Effector memory CD4-positive, alpha-beta T cell (primary cell): Measurements from ENCODE around the gene TNF.
A peak's percentile ranks its signal among the peaks of the same experiment; 100 is the strongest.

Experiments
- DNase-seq, 3 donors: peaks; one replicate each; pipeline ENCODE4 v3.0.0-alpha.2; 2020
- H3K27ac ChIP-seq: 2 replicates; pipeline ENCODE4 v1.7.0; 2013; ENCODE audit warnings: mild to moderate bottlenecking, low read length, moderate library complexity; ENCODE audit not compliant: insufficient read depth, poor library complexity, severe bottlenecking
- H3K27me3 ChIP-seq: replicated peaks from 2 replicates; pipeline ENCODE4 v1.7.0; 2013; ENCODE audit warnings: mild to moderate bottlenecking, low read length; ENCODE audit not compliant: insufficient read depth, control insufficient read depth, poor library complexity, severe bottlenecking
- H3K36me3 ChIP-seq: 2 replicates; pipeline ENCODE4 v1.7.0; 2013; ENCODE audit warnings: mild to moderate bottlenecking, low read length, moderate library complexity; ENCODE audit not compliant: control insufficient read depth, insufficient read depth
- H3K4me1 ChIP-seq: 2 replicates; pipeline ENCODE4 v1.7.0; 2013; ENCODE audit warnings: low read length, mild to moderate bottlenecking; ENCODE audit not compliant: control insufficient read depth, insufficient read depth, poor library complexity, severe bottlenecking
- H3K4me3 ChIP-seq: 2 replicates; pipeline ENCODE4 v1.7.0; 2013; ENCODE audit warnings: low read length, low read depth, mild to moderate bottlenecking; ENCODE audit not compliant: insufficient read depth, poor library complexity, severe bottlenecking
- H3K9me3 ChIP-seq: 2 replicates; pipeline ENCODE4 v1.7.0; 2013; ENCODE audit warnings: mild to moderate bottlenecking, low read length, moderate library complexity; ENCODE audit not compliant: control insufficient read depth

TNF gene

DNA sequence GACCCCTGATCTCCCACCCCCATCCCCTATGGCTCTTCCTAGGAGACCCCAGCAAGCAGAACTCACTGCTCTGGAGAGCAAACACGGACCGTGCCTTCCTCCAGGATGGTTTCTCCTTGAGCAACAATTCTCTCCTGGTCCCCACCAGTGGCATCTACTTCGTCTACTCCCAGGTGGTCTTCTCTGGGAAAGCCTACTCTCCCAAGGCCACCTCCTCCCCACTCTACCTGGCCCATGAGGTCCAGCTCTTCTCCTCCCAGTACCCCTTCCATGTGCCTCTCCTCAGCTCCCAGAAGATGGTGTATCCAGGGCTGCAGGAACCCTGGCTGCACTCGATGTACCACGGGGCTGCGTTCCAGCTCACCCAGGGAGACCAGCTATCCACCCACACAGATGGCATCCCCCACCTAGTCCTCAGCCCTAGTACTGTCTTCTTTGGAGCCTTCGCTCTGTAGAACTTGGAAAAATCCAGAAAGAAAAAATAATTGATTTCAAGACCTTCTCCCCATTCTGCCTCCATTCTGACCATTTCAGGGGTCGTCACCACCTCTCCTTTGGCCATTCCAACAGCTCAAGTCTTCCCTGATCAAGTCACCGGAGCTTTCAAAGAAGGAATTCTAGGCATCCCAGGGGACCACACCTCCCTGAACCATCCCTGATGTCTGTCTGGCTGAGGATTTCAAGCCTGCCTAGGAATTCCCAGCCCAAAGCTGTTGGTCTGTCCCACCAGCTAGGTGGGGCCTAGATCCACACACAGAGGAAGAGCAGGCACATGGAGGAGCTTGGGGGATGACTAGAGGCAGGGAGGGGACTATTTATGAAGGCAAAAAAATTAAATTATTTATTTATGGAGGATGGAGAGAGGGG is 1.9 kb upstream of the TNF start:
- Histone ChIP-seq H3K4me3 (peak overlapping the region; percentile 47), H3K36me3 (peaks cover 3% of the 10 kb centered on the region), H3K27me3 (no peaks in the 10 kb centered on the region), H3K27ac (peak overlapping the region; percentile 95), H3K4me1 (peaks cover 84% of the 10 kb centered on the region), H3K9me3 (no peaks in the 10 kb centered on the region)
- no peak for DNase-seq

DNA sequence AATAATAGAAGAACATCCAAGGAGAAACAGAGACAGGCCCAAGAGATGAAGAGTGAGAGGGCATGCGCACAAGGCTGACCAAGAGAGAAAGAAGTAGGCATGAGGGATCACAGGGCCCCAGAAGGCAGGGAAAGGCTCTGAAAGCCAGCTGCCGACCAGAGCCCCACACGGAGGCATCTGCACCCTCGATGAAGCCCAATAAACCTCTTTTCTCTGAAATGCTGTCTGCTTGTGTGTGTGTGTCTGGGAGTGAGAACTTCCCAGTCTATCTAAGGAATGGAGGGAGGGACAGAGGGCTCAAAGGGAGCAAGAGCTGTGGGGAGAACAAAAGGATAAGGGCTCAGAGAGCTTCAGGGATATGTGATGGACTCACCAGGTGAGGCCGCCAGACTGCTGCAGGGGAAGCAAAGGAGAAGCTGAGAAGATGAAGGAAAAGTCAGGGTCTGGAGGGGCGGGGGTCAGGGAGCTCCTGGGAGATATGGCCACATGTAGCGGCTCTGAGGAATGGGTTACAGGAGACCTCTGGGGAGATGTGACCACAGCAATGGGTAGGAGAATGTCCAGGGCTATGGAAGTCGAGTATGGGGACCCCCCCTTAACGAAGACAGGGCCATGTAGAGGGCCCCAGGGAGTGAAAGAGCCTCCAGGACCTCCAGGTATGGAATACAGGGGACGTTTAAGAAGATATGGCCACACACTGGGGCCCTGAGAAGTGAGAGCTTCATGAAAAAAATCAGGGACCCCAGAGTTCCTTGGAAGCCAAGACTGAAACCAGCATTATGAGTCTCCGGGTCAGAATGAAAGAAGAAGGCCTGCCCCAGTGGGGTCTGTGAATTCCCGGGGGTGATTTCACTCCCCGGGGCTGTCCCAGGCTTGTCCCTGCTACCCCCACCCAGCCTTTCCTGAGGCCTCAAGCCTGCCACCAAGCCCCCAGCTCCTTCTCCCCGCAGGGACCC is 981 bp upstream of the TNF start:
- Histone ChIP-seq H3K4me1 (peaks cover 85% of the 10 kb centered on the region), H3K36me3 (peaks cover 7% of the 10 kb centered on the region), H3K27me3 (no peaks in the 10 kb centered on the region), H3K4me3 (peak overlapping the region; percentile 91), H3K27ac (peak overlapping the region; percentile 95), H3K9me3 (no peaks in the 10 kb centered on the region)
- no peak for DNase-seq

DNA sequence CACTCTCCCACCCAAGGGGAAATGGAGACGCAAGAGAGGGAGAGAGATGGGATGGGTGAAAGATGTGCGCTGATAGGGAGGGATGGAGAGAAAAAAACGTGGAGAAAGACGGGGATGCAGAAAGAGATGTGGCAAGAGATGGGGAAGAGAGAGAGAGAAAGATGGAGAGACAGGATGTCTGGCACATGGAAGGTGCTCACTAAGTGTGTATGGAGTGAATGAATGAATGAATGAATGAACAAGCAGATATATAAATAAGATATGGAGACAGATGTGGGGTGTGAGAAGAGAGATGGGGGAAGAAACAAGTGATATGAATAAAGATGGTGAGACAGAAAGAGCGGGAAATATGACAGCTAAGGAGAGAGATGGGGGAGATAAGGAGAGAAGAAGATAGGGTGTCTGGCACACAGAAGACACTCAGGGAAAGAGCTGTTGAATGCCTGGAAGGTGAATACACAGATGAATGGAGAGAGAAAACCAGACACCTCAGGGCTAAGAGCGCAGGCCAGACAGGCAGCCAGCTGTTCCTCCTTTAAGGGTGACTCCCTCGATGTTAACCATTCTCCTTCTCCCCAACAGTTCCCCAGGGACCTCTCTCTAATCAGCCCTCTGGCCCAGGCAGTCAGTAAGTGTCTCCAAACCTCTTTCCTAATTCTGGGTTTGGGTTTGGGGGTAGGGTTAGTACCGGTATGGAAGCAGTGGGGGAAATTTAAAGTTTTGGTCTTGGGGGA is 754 bp downstream of the TNF start:
- DNase-seq = no peak
- Histone ChIP-seq H3K4me1 (peaks cover 77% of the 10 kb centered on the region), H3K27ac (peak overlapping the region; percentile 95), H3K4me3 (peak overlapping the region; percentile 91), H3K9me3 (no peaks in the 10 kb centered on the region), H3K27me3 (no peaks in the 10 kb centered on the region), H3K36me3 (peaks cover 9% of the 10 kb centered on the region)

DNA sequence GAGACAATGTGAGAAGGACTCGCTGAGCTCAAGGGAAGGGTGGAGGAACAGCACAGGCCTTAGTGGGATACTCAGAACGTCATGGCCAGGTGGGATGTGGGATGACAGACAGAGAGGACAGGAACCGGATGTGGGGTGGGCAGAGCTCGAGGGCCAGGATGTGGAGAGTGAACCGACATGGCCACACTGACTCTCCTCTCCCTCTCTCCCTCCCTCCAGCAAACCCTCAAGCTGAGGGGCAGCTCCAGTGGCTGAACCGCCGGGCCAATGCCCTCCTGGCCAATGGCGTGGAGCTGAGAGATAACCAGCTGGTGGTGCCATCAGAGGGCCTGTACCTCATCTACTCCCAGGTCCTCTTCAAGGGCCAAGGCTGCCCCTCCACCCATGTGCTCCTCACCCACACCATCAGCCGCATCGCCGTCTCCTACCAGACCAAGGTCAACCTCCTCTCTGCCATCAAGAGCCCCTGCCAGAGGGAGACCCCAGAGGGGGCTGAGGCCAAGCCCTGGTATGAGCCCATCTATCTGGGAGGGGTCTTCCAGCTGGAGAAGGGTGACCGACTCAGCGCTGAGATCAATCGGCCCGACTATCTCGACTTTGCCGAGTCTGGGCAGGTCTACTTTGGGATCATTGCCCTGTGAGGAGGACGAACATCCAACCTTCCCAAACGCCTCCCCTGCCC is 1.7 kb downstream of the TNF start:
- H3K27ac ChIP-seq = peak overlapping the region; percentile 95
- no peaks in the 10 kb centered on the region for H3K9me3 ChIP-seq
- H3K36me3 ChIP-seq = peaks cover 9% of the 10 kb centered on the region
- no peaks in the 10 kb centered on the region for H3K27me3 ChIP-seq
- peak overlapping the region; percentile 91 for H3K4me3 ChIP-seq
- H3K4me1 ChIP-seq = peaks cover 67% of the 10 kb centered on the region
- DNase-seq = peak in 1 of 3 donors; percentile 52

DNA sequence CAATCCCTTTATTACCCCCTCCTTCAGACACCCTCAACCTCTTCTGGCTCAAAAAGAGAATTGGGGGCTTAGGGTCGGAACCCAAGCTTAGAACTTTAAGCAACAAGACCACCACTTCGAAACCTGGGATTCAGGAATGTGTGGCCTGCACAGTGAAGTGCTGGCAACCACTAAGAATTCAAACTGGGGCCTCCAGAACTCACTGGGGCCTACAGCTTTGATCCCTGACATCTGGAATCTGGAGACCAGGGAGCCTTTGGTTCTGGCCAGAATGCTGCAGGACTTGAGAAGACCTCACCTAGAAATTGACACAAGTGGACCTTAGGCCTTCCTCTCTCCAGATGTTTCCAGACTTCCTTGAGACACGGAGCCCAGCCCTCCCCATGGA is 2.2 kb downstream of the TNF start:
- no peak for DNase-seq
- Histone ChIP-seq H3K4me1 (peaks cover 64% of the 10 kb centered on the region), H3K27me3 (no peaks in the 10 kb centered on the region), H3K4me3 (peak overlapping the region; percentile 91), H3K9me3 (no peaks in the 10 kb centered on the region), H3K36me3 (peaks cover 9% of the 10 kb centered on the region), H3K27ac (peak overlapping the region; percentile 95)

DNA sequence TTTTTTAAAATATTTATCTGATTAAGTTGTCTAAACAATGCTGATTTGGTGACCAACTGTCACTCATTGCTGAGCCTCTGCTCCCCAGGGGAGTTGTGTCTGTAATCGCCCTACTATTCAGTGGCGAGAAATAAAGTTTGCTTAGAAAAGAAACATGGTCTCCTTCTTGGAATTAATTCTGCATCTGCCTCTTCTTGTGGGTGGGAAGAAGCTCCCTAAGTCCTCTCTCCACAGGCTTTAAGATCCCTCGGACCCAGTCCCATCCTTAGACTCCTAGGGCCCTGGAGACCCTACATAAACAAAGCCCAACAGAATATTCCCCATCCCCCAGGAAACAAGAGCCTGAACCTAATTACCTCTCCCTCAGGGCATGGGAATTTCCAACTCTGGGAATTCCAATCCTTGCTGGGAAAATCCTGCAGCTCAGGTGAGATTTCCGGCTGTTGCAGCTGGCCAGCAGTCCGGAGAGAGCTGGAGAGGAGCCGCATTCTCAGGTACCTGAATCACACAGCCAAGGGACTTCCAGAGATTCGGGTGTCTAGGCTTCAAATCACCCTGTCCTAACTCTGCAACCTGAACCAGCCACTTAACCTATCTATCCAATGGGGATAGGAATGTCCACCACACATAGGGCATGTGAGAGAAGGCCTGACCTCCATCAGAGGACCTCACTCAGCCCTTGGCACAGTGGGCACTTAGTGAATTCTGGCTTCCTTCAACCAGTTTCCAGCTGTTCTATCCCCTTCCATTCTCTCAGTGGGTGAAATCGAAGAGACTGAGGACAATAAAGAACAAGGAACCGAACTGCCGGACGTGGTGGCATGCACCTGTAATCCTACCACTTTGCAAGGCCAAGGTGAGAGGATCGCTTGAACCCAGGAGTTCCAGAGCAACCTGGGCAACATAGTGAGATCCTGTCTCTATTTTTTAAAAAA is 3.1 kb downstream of the TNF start:
- Histone ChIP-seq H3K4me1 (peaks cover 64% of the 10 kb centered on the region), H3K4me3 (peak overlapping the region; percentile 91), H3K27ac (peak overlapping the region; percentile 95), H3K27me3 (no peaks in the 10 kb centered on the region), H3K9me3 (no peaks in the 10 kb centered on the region), H3K36me3 (peaks cover 9% of the 10 kb centered on the region)
- DNase-seq = no peak

DNA sequence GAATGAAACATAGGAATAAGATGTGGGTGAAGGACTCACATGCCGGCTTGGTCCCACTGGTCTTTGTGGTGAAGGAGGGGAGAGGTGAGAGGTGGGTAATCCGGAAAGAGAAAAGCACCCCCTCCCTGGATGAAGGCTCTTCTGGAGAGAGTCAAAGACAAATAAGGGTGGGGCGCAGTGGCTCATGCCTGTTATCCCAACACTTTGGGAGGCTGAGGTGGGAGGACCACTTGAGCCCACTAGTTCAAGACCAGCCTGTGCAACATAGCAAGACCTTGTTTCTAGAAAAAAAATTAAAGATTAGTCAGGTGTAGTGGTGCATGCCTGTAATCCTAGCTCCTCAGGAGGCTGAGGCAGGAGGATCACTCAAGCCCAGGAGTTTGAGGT is 3.7 kb downstream of the TNF start:
- Histone ChIP-seq H3K4me1 (peaks cover 64% of the 10 kb centered on the region), H3K27ac (peak overlapping the region; percentile 95), H3K4me3 (peak overlapping the region; percentile 91), H3K36me3 (peaks cover 9% of the 10 kb centered on the region), H3K27me3 (no peaks in the 10 kb centered on the region), H3K9me3 (no peaks in the 10 kb centered on the region)
- DNase-seq = no peak

DNA sequence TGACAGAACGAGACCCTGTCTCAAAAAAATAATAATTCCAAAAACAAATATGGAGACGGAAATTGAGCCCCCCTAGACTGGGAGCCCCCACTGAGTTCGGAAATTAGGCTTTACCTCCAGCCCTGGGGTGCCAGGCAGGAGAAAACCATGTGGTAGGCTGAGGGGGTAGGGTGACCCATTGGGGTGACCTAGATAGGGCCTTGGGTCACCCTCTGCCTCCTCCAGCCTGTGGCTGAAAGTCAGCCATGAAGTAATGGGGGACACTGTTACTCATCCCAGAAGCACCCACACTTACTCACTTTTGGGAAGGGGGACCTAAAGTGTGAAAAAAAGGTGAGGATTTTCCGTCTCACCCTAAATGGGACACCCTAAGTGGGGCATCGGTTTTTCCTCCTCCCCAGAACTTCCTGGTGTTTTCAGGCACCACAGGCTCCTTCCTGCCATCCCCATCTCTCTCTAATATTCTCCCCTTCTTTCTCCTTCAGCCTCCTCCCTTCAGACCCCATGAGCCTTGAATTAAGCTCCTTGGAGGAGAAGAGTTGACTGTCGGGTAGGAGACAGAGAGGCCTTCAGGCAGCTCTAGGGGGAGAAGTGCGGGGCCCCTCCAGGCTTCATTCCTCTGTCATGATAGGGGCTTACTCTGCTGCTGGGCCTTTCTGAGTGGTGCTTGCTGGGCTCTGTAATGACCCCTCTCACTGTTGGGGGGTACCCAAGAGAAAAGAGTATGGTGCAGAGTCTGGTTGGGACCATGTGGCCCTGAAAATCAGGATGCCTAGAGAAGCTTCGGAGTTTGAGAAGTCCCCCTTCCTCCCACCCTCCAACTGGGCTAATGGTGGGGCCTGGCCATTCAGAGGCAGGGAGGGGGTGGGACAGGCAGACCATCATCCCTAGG is 4.4 kb downstream of the TNF start:
- Histone ChIP-seq H3K27ac (peak overlapping the region; percentile 95), H3K9me3 (no peaks in the 10 kb centered on the region), H3K27me3 (no peaks in the 10 kb centered on the region), H3K4me3 (peak overlapping the region; percentile 91), H3K4me1 (peaks cover 64% of the 10 kb centered on the region), H3K36me3 (peaks cover 9% of the 10 kb centered on the region)
- DNase-seq = peak in 1 of 3 donors; percentile 50
